Ovary (tissue), 9 donors: ENCODE data around the gene DNAH6. TPM values are rescaled to one million over a fixed set of nuclear protein-coding genes. Genes with fewer than 3 reads are reported as not detected.

Source experiments
- DNase-seq, 5 donors: peaks; one replicate each; pipeline ENCODE4 v3.0.0-alpha.2; 2019 to 2020
- H3K27ac ChIP-seq, 2 donors: fragments of 200-600 bp; one replicate each; pipeline versions ENCODE4 v1.5.1 to v1.8.0; 2019 to 2022
- H3K27me3 ChIP-seq: fragments of 200-600 bp; one replicate; pipeline ENCODE4 v1.8.0; 2022
- H3K36me3 ChIP-seq: fragments of 200-600 bp; sonication (generic); one replicate; pipeline ENCODE4 v1.5.1; 2019
- H3K4me1 ChIP-seq: one replicate; pipeline ENCODE4 v1.8.1; 2013; ENCODE audit warnings: mild to moderate bottlenecking, moderate library complexity; ENCODE audit not compliant: insufficient read depth
- H3K4me3 ChIP-seq: fragments of 200-600 bp; sonication (generic); one replicate; pipeline ENCODE4 v1.5.1; 2017
- H3K9me3 ChIP-seq, 2 donors: fragments of 200-600 bp in 1 of 2; sonication (generic) in 1 of 2; one replicate each; pipeline versions ENCODE4 v1.5.1 to v1.8.1; 2013 to 2019; ENCODE audit warnings: mild to moderate bottlenecking in 1 of 2, moderate library complexity in 1 of 2
- CTCF ChIP-seq, 3 donors: fragments of 450-650 bp in 2 of 3; fragments of 200-600 bp in 1 of 3; IDR thresholded peaks; one replicate each; pipeline versions ENCODE4 v1.5.1 to v1.8.0; 2016 to 2022; ENCODE audit warnings: antibody characterized with exemption in 3 of 3, mild to moderate bottlenecking in 1 of 3
- EP300 ChIP-seq: sonication (generic); formaldehyde crosslinking; IDR thresholded peaks from one replicate; pipeline ENCODE4 v1.6.1; 2017; ENCODE audit warnings: antibody characterized with exemption
- POLR2A ChIP-seq: fragments of 450-650 bp; IDR thresholded peaks from one replicate; pipeline ENCODE4 v1.6.1; 2017; ENCODE audit warnings: antibody characterized with exemption, mild to moderate bottlenecking, moderate library complexity
- WGBS, 3 donors: extraction: QIAGEN DNeasy Blood & Tissue Kit in 1 of 3; methylation state at CpG; one replicate each; pipeline versions ENCODE4 v1.1.5 to v1.1.7; 2013 to 2017; 5-methylcytosine and 5-hydroxymethylcytosine counted together
- intact Hi-C, 4 donors: fragments of 100-400 bp; cut with DNase I; formaldehyde crosslinking; loops; one replicate each; pipeline versions ENCODE4 v1.11.0 to v1.15.1; 2022 to 2023
- polyA plus RNA-seq, 2 donors: library from polyadenylated mRNA; stranded (reverse); fragments of 200-250 nt in 1 of 2; fragments of 350-450 nt in 1 of 2; fragmentation: Illumina TruSeq in 1 of 2; extraction: RNeasy Lipid Tissue Mini Kit (QIAGEN cat#74804) in 1 of 2; gene quantifications; one replicate each; pipeline ENCODE4 v1.2.3, GENCODE V29; 2013 to 2014
- total RNA-seq, 7 donors: library from RNA; depleted of rRNA in 2 of 7; stranded (reverse); fragments of >200 nt in 2 of 7; fragmentation: NEBNext Ultra II Directional in 3 of 7; extraction: Animal tissue kit (Norgen Biotek cat#: 25700) in 3 of 7; gene quantifications; one replicate each; pipeline versions ENCODE4 v1.1.0 to v1.2.4, GENCODE V29; 2016 to 2023
- donor health status: DM: no; HTN: no; CAD: no; lungs with moderate emphysema.
- donor health status: DM: no; HTN: no; CAD: no.
- donor health status: Bipolar disorder and iron deficiency.
- donor health status: DM: yes; HTN: yes; CAD: no.
- donor health status: DM: no; HTN: no; CAD: no.
- donor health status: DM: yes; HTN: yes; CAD: no.

DNAH6 gene
- total and polyA plus RNA-seq, 9 donors: 0.42 to 14.0 (median 2.4) TPM

GRCh38 chr2:84700006-84700405 is 183.7 kb downstream of the DNAH6 start:
- H3K4me1 ChIP-seq: no peaks in the 10 kb centered on the region
- no peak overlapping the region for H3K27ac ChIP-seq
- H3K9me3 ChIP-seq: no peaks in the 10 kb centered on the region
- 75 to 94% (median 93%) methylated on average over 3 of the region's 3 CpGs for WGBS, 3 donors
- no peak for TF ChIP-seq CTCF (IDR thresholded peaks at IDR 0.05)
- TF ChIP-seq EP300: no peak
- no peak for TF ChIP-seq POLR2A
- no peak overlapping the region for H3K4me3 ChIP-seq
- H3K27me3 ChIP-seq: no peaks in the 10 kb centered on the region
- intact Hi-C loops: no loop called here
- no peak for DNase-seq
- no peaks in the 10 kb centered on the region for H3K36me3 ChIP-seq

GRCh38 chr2:84701880-84702279 is 185.6 kb downstream of the DNAH6 start:
- Histone ChIP-seq H3K36me3 (no peaks in the 10 kb centered on the region), H3K9me3 (no peaks in the 10 kb centered on the region), H3K4me3 (no peak overlapping the region), H3K27ac (no peak overlapping the region), H3K27me3 (no peaks in the 10 kb centered on the region), H3K4me1 (no peaks in the 10 kb centered on the region)
- TF ChIP-seq POLR2A (no peak), CTCF (IDR thresholded peaks at IDR 0.05) (no peak), EP300 (no peak)
- WGBS, 3 donors: 6 to 16% (median 8%) methylated on average over 1 of the region's 1 CpG
- DNase-seq: no peak
- intact Hi-C loops: no loop called here

GRCh38 chr2:84702941-84703340 is 186.6 kb downstream of the DNAH6 start:
- WGBS, 3 donors: 90 to 93% (median 91%) methylated on average over 3 of the region's 3 CpGs
- no peak overlapping the region for H3K4me3 ChIP-seq
- TF ChIP-seq CTCF (IDR thresholded peaks at IDR 0.05) (no peak), EP300 (no peak), POLR2A (no peak)
- no peak for DNase-seq
- intact Hi-C loops: no loop called here
- no peak overlapping the region for H3K27ac ChIP-seq
- H3K27me3 ChIP-seq: no peaks in the 10 kb centered on the region
- no peaks in the 10 kb centered on the region for H3K4me1 ChIP-seq
- H3K36me3 ChIP-seq: no peaks in the 10 kb centered on the region
- no peaks in the 10 kb centered on the region for H3K9me3 ChIP-seq

GRCh38 chr2:84703831-84704230 is 187.5 kb downstream of the DNAH6 start:
- Histone ChIP-seq H3K4me3 (no peak overlapping the region), H3K27ac (no peak overlapping the region), H3K9me3 (no peaks in the 10 kb centered on the region), H3K36me3 (no peaks in the 10 kb centered on the region), H3K27me3 (no peaks in the 10 kb centered on the region), H3K4me1 (no peaks in the 10 kb centered on the region)
- intact Hi-C loops: no loop called here
- WGBS, 3 donors: 90 to 95% (median 90%) methylated on average over 2 of the region's 2 CpGs
- no peak for DNase-seq
- TF ChIP-seq EP300 (no peak), CTCF (IDR thresholded peaks at IDR 0.05) (no peak), POLR2A (no peak)
